Activated CD8-positive, alpha-beta memory T cell treated with anti-CD3 and anti-CD28 coated beads, Interleukin-2, amount 50 U/mL, for 24 hours (primary cell): ENCODE data around the gene MISP.
A peak's percentile ranks its signal among the peaks of the same experiment; 100 is the strongest.

Experiments used
- DNase-seq: peaks from one replicate; pipeline ENCODE4 v3.0.0-alpha.2; 2020; ENCODE audit errors: extremely low read depth

The MISP gene

DNA sequence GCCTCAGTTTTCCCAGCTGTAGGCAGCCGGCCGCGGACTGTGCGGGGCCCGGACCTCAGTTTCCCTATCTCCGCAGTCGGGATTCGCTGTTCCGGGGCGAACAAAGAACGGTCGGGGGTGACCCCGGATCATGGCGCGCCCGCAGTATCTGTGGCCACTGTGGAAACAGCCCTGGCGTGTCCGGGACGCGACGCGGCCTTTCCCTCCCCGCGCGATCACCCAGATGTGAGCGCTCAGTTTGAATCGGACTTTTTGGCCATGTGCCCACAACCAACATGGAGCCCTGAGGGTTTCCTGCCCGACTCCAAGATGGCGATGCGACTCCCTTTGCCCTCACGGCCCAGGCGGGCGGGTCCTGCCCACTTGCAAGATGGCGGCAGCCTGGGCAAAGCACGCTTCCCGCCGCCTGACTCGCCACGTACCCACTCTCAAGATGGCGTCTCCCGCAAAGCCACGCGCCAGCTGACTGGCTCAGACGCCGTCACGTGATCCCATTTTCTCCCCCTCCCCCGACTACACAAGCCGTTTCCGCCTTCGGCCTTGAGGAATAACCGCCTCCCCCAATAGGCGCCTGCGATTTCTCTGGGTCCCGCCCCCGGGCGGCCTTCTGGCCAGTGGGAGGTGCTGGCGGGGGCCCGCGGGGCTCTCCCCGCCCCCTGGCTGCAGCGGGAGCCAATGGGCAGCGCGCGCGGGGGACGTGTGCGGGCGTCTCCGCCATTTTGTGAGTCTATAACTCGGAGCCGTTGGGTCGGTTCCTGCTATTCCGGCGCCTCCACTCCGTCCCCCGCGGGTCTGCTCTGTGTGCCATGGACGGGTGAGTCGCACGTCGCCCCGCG, 46.0 kb downstream of the MISP start, which contains the start of gene PTBP1:
PTBP1 (plus strand) TSS at position 761 of the 836 bp plus-strand sequence; CDS start at position 807, 46 bp downstream.
- peak; percentile 99 for DNase-seq

- peak; percentile 63 for DNase-seq
These were observed 46.9 kb downstream of the MISP start for GRCh38 chr19:797528-798414.

- DNase-seq = no peak
These were observed 47.6 kb downstream of the MISP start for GRCh38 chr19:798415-799075.

DNA sequence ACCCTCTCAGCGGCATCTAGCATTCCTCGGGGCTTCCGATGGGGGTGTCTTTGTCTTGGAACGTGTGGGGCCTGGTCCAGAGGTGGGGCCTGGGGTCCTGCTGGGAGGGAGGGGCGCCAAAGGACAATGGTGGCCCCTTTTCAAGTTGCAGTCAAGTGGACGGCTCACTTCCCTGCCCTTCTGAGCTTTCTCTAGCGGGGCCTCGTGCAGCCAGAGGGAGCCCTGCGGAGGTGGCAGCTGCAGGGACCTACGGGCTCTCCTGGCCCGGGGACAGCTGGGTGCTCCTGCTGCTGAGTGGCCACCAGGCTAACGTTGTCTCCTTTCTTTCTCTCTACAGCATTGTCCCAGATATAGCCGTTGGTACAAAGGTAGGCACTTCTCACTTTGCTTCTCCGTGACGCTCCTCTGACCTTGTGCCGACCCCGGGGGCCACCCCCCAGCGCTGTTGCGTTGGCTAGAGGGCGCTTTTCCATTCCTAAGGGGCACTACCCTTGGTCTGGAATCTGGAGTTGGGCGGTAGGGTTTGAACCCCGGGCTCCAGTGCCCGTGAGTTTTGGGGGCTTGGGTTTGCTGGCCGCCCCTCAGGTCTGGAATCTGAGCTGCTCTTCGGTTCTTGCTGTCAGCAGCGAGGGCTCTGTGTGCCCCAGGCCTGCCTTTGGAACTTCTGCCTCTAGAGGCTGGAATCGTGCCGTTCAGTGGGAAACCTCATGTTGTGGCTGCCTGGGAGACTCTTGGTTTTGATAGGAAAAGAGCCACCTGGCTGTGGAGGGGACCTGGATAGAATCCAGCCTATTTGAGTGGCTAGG, 48.4 kb downstream of the MISP start:
- no peak for DNase-seq

- no peak for DNase-seq
These were observed 49.6 kb downstream of the MISP start for GRCh38 chr19:800360-801029.

DNA sequence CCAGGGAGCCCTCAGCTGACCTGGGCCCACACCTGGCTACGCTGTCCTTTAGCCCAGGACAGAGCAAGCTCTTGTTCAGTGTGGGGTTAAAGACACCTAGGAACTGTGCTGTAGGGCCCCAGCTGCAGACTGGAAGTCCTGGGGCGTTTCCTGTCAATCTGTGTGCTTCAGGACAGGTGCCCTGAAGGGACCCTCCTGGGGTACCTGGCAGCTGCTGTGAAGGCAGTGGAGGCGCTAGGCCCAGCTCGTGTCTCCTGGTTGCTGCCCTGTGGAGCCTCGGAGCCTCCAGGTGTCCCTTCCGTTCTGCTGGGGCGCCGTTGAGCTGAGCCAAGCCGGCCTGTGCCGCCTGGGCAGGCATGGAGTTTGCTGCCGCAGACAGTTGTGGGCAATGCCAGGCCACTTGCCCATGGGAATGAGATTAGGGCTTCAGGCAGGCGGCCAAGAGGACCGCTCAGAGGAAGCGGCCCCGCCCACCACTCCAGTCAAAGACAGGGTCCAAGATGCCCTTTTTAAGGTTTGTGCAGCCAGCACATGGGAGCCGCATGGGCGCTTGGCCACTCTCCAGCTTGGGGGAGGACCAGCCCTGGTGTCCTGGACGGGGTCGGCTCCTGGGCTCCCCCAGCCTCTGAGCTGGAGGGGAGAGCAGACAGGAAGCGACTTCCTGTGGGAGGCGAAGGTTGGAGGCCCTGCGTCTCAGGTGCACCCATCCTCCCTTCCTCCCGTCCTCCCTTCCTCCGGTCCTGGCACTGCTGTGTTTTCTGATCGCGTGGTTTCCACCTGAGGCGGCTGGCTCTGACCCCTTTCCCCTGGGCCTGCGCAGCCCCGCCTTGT, 50.3 kb downstream of the MISP start:
- DNase-seq = no peak

DNA sequence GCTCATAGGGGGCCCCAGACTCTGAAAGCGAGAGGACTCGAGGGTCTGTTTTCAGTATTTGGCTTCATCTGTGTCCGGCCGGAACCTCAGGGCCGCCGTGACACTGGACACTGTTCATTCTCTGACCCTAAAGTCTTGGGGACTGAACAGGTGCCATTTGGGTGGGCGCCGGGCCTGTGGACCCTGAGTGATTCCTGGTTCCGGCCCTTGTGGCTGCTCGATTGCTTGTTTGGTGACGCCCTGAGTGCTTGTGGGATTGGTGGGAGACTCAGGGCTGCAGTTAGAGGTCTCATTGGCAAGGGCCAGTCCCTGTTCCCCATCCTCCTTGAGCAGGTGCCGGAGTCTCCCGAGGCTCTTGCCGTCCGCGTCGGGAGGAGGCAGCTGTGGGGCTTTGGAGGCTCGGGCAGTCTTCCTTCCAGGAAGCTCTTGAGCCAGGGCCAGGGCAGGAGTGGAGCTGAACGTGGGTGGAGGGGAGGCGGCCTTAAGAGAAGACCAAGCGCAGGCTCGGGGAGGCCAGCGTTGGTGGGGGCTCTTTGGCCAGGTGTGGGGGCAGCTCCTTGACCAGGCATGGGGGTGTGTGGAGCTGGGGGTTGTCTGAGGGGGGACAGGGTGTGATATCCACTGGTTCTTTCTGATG, 51.1 kb downstream of the MISP start:
- DNase-seq = no peak

DNA sequence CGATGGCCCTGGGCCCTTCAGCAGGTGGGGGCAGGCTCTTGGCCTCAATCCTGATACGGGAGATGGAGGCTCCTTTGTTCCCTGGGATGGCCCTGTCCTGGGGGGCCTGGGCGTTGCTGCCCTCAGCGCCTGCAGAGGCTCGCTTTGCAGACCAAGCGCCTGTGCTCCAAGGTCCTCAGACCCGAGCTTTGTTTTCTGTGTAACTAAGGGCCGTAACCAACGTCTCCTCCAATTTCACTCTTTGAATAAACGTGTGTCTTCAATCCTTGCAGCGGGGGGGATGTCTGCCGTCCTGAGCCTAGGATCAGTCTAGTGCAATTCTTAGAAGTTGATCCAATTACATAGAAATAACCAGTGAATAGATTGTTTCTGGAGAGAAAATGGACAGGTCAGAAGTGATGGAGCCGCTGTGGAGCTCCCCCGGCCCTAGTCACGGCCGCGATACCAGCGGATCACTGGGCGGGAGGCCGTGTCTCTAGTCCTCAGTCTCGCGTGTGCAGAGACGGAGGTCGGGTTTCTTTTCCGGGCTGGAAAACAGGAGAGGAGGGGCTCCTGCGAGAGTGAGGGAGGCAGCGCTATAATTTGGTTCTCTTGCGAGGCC, 51.7 kb downstream of the MISP start:
- DNase-seq = no peak

DNA sequence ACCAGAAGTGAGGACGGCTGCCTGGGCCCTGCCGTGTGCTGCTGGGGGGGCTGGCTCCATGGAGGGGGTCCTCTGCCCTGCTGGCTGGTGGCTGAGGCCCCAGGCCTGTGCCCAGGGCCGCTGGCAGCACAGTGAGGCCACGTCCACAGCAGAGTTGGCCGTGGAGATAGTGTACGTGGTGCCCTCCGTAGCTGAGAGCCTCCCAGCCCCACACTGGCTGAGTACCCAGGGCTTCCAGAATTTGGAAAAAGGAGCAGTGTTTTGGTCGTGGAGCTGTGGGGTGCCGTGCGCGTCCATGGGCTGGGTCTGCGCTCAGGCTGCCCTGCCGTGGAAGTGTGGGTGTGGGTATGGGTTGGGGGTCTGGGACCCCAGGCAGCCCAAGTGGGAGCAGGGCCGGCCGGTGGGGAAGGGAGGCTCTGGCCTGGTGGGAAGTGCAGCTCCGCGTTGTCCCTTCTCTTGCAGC, 52.2 kb downstream of the MISP start:
- no peak for DNase-seq

DNA sequence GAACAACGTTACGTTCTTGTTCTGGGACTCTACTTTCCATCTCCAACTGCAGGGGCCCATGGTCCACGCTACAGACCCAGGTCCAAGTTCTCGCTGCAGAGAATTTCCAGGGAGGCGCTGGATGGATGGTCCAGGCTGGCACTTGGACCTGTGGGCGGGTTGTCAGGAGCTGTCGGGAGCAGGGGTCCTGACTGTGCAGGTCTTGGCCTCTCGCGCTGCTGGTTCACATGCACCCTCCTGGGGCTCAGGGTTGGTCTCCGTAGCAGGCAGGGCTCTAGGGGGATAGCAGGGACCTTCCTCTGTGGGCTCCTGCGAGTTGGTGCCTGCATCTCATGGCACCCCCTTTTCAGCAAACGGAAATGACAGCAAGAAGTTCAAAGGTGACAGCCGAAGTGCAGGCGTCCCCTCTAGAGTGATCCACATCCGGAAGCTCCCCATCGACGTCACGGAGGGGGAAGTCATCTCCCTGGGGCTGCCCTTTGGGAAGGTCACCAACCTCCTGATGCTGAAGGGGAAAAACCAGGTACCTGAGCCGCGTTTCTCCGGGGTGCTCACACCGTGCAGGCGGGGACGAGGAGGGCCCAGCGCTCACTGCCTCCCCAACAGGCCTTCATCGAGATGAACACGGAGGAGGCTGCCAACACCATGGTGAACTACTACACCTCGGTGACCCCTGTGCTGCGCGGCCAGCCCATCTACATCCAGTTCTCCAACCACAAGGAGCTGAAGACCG, 52.9 kb downstream of the MISP start:
- no peak for DNase-seq

GRCh38 chr19:804419-805165, 53.7 kb downstream of the MISP start:
- DNase-seq = no peak

DNA sequence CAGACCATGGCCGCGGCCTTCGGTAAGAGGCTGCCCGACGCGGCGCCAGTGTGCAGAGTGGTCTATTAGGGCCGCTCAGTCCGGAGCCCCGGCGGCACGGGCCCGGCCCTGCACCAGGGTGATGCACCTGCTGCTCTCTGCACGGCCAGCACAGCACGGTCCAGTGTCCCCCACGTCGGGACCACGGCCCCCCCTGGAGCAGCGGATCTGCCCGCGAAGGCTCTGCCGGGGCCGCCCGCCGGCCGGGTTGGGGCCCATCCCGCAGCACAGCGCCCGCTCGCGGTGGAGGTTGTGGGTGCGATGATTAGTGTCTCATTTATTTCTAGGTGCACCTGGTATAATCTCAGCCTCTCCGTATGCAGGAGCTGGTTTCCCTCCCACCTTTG, 54.2 kb downstream of the MISP start:
- DNase-seq = no peak

- DNase-seq = no peak
These were observed 55.0 kb downstream of the MISP start for GRCh38 chr19:805600-806550.

- no peak for DNase-seq
These were observed 56.0 kb downstream of the MISP start for GRCh38 chr19:806815-807421.

DNA sequence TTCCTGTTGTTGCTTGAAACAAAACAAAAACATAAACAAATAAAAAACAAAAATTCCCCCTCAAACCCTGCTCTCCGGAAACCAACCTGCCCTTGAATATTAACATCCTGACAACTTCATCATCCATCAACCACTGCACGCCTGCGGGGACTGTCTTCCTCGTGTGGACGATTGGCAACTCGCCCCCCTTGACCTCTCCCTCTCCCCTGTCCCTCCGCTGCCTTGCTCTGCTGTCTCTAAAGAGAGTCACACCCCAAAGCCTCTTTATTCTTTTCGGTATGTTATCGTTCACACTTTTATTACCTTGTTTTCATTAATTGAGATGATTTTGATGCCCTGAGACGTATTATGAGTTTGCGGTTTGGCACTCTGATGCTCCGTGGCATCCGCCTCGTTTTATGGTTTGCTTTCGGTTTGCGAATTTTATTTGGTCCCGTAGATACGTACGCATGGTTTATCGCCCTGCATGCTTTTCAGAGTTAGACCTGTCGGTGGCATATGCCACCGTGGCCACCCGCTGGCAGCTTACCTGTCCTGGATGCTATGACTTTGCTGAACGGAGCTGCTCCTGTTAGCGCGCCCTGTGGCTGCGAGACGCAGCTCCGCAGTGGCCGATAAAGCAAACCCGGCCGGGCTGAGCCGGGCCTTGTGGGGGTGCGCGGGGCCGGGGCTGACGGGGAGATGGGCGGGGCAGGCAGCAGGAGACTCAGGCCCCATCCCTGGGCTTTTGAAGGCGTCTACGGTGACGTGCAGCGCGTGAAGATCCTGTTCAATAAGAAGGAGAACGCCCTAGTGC, 56.9 kb downstream of the MISP start:
- DNase-seq = no peak
